Thyroid gland (tissue), 4 donors: Measurements from ENCODE around the gene MRPL41.

ENCODE experiments used
- CTCF ChIP-seq, 6 experiments: fragments of 200-600 bp in 3 of 6; fragments of 450-650 bp in 3 of 6; sonication (generic) in 3 of 6; IDR thresholded peaks; one replicate each; pipeline ENCODE4 v1.5.1; 2016 to 2019; ENCODE audit warnings: antibody characterized with exemption in 6 of 6, mild to moderate bottlenecking in 2 of 6, inconsistent platforms in 1 of 6, moderate library complexity in 1 of 6
- POLR2A ChIP-seq, 2 donors: fragments of 450-650 bp; IDR thresholded peaks; one replicate each; pipeline ENCODE4 v1.6.1; 2017; ENCODE audit warnings: antibody characterized with exemption in 2 of 2, mild to moderate bottlenecking in 2 of 2, moderate library complexity in 1 of 2

DNA sequence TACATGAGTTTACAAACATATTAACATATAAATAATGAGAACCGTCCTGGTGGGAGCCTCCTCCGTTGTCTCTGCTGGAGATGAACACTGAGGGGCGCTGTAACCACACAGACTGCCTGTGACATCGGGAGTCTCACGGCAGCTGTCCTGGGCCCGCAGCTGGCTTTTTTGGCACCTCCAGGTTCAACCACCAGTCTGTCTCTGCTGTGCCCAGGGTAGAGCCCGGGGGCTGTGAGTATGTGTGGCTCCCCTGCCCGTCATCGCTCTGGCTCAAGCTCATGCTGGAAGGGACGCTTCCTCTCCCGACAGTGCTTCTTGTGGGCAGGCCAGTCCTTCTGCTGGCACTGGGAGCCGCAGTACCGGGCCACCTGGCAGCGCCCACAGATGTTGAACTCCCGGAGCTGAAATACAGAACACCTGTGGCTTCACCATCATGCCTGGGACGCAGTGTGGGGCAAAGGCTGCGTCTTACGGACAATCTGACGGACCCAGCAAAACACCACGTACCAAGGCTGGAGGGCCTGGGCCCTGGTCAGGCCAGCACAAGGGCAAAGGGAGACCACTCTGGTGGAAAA lies 30.7 kb downstream of the MRPL41 start:
- TF ChIP-seq CTCF (IDR thresholded peaks at IDR 0.05): no peak
- TF ChIP-seq POLR2A (IDR thresholded peaks at IDR 0.05): no peak
